ENCODE measurements around the gene TGFBI. TPM values are rescaled to one million over a fixed set of nuclear protein-coding genes. Genes with fewer than 3 reads are reported as not detected.

Gene TGFBI
- total and polyA plus RNA-seq, 12 donors, result 29.6 to 137 (median 50.4) TPM

- DNase-seq, result no peak
- H3K4me1 ChIP-seq, result peaks cover 0 to 45% (median 0%) of the 10 kb centered on the region in 9 donors
- H3K4me3 ChIP-seq, result no peak overlapping the region
- no peaks in the 10 kb centered on the region for H3K27me3 ChIP-seq
- H3K36me3 ChIP-seq, result no peaks in the 10 kb centered on the region
- TF ChIP-seq, protein P1, sequence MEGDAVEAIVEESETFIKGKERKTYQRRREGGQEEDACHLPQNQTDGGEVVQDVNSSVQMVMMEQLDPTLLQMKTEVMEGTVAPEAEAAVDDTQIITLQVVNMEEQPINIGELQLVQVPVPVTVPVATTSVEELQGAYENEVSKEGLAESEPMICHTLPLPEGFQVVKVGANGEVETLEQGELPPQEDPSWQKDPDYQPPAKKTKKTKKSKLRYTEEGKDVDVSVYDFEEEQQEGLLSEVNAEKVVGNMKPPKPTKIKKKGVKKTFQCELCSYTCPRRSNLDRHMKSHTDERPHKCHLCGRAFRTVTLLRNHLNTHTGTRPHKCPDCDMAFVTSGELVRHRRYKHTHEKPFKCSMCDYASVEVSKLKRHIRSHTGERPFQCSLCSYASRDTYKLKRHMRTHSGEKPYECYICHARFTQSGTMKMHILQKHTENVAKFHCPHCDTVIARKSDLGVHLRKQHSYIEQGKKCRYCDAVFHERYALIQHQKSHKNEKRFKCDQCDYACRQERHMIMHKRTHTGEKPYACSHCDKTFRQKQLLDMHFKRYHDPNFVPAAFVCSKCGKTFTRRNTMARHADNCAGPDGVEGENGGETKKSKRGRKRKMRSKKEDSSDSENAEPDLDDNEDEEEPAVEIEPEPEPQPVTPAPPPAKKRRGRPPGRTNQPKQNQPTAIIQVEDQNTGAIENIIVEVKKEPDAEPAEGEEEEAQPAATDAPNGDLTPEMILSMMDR (IDR thresholded peaks at IDR 0.05), result no peak
- no peaks in the 10 kb centered on the region for H3K9me3 ChIP-seq
- H3K27ac ChIP-seq, result peak overlapping the region in 4 of 10 donors; percentile 8 to 72 (median 20)
- intact Hi-C loops (cut with DNase I), result no loop called here
- 86 to 87% methylated on average over 3 of the region's 3 CpGs for WGBS, 2 donors
- ATAC-seq, result peak in 5 of 8 donors; percentile 21 to 50 (median 28)
Measured at GRCh38 chr5:136000932-136001331, 27.9 kb upstream of the TGFBI start.

DNA sequence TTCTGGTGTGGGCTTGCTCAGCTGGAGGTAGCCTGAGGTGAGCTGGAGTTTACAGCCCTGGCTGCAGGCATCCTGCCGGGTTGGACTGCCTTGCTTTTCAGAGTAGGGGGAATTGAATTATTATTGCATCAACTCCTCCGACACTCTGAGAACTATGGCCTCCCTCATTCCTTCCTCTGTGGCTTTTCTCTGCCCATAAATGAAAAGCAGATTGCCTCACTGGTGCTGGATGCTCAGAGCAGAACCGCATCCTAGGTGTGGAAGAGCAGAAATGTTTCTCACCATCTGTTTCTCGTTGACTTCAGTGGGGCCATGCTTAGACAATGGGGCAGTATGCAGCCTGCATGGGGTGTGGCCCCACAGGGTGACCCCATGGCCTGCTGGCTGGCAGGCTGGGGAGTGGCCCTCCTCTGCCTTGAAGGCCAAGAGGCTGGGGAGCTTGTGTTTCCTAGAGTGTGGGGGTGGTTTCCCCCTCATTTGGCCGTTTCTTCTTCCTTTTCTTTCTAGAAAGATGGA lies 27.3 kb upstream of the TGFBI start:
- no peaks in the 10 kb centered on the region for H3K9me3 ChIP-seq
- intact Hi-C loops (cut with DNase I), result no loop called here
- no peak overlapping the region for H3K4me3 ChIP-seq
- no peaks in the 10 kb centered on the region for H3K36me3 ChIP-seq
- H3K27ac ChIP-seq, result peak overlapping the region in 4 of 10 donors; percentile 8 to 72 (median 18)
- peaks cover 0 to 39% (median 0%) of the 10 kb centered on the region in 9 donors for H3K4me1 ChIP-seq
- TF ChIP-seq, protein P1 (IDR thresholded peaks at IDR 0.05), result no peak
- ATAC-seq, result peak in 7 of 8 donors; percentile 38 to 83 (median 71)
- DNase-seq, result no peak
- H3K27me3 ChIP-seq, result no peaks in the 10 kb centered on the region
- 54 to 67% methylated on average over 5 of the region's 5 CpGs for WGBS, 2 donors

- no peak for DNase-seq
- WGBS, 2 donors, result 94 to 99% methylated on average over 3 of the region's 3 CpGs
- intact Hi-C loops (cut with DNase I), result no loop called here
- Histone ChIP-seq H3K4me3 (no peak overlapping the region), H3K9me3 (no peaks in the 10 kb centered on the region), H3K36me3 (no peaks in the 10 kb centered on the region), H3K27ac (no peak overlapping the region), H3K27me3 (no peaks in the 10 kb centered on the region), H3K4me1 (peaks cover 0 to 24% (median 0%) of the 10 kb centered on the region in 9 donors)
- no peak for ATAC-seq
- TF ChIP-seq, protein P1 (IDR thresholded peaks at IDR 0.05), result no peak
Measured at GRCh38 chr5:136004436-136004835, 24.4 kb upstream of the TGFBI start.

DNA sequence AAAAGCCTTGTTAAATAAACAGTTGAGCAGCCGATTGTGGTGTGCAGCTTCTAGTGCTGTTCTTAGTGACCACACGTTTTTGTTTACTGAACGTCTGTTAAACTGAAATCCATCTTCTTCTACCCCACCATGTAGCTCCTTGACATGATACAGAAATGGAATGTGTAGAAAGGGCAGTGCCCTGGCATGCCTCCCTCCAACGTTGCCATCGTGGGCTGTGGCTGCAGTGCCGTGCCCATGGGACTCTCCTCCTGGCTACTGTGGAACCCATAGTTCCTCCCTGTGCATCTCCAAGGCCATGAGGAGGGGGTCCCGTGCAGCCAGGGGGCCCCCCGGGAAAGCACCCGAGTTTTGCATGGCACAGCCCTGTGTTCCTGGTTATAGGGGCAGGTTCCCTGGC lies 23.3 kb upstream of the TGFBI start:
- intact Hi-C loops (cut with DNase I), result no loop called here
- WGBS, 2 donors, result 85 to 88% methylated on average over 9 of the region's 9 CpGs
- Histone ChIP-seq H3K36me3 (no peaks in the 10 kb centered on the region), H3K9me3 (no peaks in the 10 kb centered on the region), H3K4me3 (no peak overlapping the region), H3K4me1 (peaks cover 0 to 19% (median 0%) of the 10 kb centered on the region in 9 donors), H3K27ac (no peak overlapping the region), H3K27me3 (no peaks in the 10 kb centered on the region)
- DNase-seq, result no peak
- ATAC-seq, result no peak
- TF ChIP-seq, protein P1 (IDR thresholded peaks at IDR 0.05), result no peak
